Measurements from ENCODE around the gene MPRIP.

GRCh38 chr17:17108451-17109049 is 66.3 kb downstream of the MPRIP start:
- no peak for TF ChIP-seq TAF1 (IDR thresholded peaks at IDR 0.05; ENCODE audit: low read depth)
- TF ChIP-seq EZH2 (IDR thresholded peaks at IDR 0.05; ENCODE audit: borderline replicate concordance, insufficient read depth, low read length, poor library complexity, severe bottlenecking): no peak
- TF ChIP-seq POLR2AphosphoS5 (IDR thresholded peaks at IDR 0.05): no peak
- TF ChIP-seq CTCF (IDR thresholded peaks at IDR 0.05; ENCODE audit: poor library complexity, severe bottlenecking): no peak
- TF ChIP-seq REST (IDR thresholded peaks at IDR 0.05; ENCODE audit: borderline replicate concordance): no peak
- no peak for TF ChIP-seq RAD21 (conservative IDR thresholded peaks at IDR 0.05)
- TF ChIP-seq MXI1 (conservative IDR thresholded peaks at IDR 0.05; ENCODE audit: poor library complexity, severe bottlenecking): no peak
- no peak for TF ChIP-seq EP300 (conservative IDR thresholded peaks at IDR 0.05; ENCODE audit: poor library complexity, severe bottlenecking)
